ENCODE measurements around the gene SULT2B1.
"Not testable (repeated sequence)": the region's sequence is repeated elsewhere in the genome, so short reads cannot be mapped to it uniquely, and the experiment has no call there.

The SULT2B1 gene

DNA sequence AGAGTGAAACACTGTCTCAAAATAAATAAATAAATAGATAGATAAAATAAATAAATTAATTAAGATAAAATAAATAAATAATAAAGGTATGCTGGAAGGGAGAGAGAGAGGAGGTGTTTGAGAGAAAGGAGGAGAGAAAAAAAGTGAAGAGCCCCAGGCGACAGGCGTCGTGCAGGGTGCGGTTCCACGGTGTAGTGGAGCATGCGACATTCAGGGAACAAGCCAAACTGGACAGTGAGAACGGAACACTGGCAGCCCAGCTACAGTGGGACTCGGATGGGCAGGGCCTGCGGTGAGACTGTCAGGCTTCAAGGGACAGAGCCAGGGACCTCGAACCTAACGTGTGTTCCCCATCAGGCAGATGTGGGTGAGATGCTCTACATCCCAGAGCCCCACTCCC is 9.4 kb downstream of the SULT2B1 start:
- no peak for DNase-seq

DNA sequence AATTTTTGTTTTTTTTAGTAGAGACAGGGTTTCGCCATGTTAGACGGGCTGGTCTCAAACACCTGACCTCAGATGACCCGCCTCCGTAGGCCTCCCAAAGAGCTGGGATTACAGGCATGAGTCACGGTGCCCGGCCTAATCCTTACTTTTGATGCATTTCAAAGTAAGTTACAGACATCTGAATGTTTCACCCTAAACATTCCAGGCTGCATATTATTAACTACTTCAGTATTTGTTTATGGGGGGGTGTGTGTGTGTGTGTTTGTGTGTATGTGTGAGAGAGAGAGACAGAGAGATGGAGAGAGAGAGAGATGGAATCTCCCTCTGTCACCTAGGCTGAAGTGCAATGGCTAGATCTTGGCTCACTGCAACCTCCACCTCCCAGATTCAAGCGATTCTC is 13.1 kb downstream of the SULT2B1 start:
- DNase-seq = no peak

DNA sequence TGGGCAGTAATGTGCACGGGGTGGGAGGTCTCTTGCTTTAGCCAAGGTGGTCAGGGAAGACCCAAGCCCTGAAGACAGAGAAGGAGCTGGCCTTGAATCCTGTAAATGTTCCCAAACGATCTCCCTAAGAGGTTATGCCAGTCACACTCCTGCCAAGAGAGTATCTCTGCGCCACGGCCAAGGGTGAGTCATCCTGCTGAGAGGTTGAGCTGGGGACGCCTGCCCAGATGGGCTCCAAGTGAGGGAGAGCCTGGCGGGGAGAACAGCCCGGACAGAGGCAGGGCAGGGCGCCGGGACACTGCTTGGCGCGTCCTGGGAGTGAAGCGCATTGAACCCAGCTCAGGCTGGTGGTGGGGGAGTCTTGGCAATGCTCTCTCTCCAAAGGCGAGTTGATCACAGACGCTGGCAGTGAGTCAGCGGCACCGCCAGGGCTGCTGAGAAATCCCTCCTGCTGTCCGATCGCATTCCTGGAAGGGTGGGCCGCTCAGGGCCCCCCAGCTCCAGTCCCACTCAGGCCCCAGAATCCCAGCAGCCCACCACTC is 16.4 kb downstream of the SULT2B1 start:
- no peak for DNase-seq

DNA sequence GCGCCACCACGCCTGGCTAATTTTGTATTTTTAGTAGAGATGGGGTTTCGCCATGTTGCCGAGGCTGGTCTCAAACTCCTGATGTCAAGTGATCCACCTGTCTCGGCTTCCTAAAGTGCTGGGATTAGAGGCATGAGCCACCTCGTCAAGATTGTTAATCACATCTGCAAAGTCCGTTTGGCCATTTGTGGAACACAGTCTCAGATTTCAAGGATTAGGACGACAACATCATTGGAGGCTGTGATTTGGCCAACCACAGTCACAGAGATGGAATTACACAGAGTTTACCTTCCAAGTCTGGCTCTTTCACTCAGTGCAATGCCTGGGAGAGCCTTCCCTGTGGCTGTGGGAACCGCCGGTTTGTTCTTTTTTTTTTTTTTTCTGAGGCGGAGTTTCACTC is 17.8 kb downstream of the SULT2B1 start:
- DNase-seq = no peak

DNA sequence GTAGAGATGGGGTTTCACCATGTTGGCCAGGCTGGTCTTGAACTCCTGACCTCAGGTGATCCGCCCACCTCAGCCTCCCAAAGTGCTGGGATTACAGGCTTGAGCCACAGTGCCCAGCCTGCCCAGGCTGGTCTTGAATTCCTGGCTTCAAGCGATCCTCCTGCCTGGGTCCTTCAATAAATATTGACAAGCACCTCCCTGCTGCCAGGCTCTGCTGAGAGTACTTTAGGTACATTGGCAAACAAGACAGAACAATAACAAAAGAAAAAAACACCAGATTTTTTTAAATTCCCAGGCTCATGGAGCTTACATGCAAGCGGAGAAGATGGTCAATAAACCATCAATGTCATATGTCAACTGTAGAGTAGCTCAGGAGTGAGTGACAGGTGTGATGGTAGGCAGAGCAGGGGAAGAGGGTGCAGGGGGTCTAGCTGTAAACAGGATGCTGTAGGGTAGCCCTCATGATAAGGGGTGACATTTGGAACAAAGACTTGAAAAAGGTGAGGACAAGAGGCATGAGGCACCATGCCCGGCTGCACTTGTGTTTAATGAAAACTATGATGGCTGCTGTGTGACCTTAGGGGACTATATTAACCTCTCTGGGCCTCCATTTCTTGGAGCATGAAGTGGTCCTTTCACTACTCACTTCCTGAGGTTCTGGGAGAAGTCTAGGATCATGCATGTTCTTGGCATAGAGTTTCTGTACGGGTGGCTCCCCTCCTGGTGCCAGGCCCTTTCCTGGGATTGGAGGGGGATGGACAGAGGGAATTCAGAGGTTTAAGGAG is 19.6 kb downstream of the SULT2B1 start:
- no peak for DNase-seq

DNA sequence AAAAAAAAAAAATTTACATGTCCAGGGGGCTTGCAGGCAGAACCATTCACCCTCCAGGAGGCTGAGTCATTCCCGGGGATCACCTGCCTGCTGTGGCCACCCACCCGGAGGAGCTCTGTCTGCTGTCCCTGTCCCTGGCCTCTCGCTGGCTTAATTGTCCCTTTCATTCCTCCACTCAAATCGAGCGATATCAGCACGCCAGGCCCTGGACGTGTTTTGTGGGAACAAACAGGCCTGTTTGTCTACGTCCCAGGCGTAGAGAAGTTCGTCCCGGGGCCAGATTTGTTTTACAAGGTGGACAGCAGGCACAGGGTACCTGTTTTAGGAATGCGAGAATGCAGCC is 21.2 kb downstream of the SULT2B1 start:
- no peak for DNase-seq

DNA sequence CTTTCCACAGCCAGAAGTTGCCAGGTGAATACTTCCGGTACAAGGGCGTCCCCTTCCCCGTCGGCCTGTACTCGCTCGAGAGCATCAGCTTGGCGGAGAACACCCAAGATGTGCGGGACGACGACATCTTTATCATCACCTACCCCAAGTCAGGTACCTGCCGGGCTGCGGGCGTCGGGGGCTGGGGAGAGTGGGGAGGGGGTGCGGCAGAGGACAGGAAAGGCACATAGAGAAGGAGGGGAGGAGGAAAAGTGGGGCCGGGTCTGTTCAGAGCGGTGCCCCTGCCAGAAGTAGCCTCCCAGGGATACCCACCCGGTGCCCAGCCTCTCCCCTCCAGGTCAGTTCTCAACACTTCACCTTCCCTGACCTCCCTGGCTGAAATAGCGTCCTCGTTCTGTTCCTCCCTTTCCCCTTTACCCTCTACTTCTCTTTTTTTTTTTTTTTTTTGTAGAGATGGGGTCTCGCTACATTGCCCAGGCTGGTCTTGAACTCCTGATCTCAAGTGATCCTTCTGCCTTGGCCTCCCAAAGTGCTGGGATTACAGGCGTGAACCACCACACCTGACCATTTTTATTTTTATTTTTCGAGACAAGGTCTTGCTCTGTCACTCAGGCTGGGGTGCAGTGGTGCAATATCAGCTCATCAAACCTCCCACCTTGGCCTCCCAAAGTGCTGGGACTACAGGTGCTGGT is 24.1 kb downstream of the SULT2B1 start:
- no peak for DNase-seq

DNA sequence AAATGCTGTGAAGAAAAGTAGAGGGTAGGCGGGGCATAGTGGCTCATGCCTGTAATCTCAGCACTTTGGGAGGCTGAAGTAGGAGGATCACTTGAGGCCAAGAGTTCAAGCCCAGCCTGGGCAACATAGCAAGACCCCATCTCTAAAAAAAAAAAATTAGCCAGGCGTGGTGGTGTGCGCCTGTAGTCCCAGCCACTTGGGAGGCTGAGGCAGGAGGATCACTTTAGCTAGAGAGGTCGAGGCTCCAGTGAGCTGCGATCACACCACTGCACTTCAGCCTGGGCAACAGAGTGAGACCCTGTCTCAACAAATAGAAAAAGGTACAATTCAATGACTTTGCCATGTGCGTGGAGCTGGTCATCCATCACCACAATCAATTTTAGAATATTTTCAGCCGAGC is 25.9 kb downstream of the SULT2B1 start:
- DNase-seq = not testable (repeated sequence)

DNA sequence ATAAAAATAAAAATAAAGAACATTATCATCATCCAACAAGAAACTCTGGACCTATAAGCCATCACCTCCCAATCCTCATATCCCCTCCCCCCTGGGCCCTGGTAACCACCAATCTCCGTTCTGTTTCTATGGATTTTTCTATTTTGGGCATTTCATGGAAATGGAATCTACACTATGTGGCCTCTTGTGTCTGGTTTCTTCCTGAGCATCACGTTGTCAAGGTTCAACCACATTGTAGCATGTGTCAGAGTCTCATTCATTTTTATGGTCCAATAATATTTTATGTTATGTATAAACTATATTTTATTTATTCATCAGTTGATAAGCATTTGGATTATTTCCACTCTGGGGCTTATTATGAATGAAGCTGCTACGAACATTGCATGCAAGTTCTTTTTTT is 26.9 kb downstream of the SULT2B1 start:
- no peak for DNase-seq

DNA sequence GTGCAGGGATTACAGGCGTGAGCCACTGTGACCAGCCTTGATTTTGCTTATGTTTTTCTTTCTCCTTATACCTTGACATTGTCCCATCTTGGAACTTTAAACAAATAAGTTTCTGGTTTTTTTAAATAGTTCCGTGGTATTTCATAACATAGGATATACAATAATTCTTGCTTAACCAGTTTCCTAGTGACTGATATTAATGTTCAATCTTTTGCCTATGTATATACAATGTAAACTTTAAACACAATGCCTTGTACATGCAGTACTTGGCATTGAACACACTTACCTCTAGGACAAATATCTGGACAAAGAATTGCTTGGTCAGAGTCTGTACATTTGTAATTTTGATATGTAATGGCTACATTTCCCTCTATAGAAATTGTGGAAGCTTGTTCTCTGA is 30.2 kb downstream of the SULT2B1 start:
- no peak for DNase-seq

DNA sequence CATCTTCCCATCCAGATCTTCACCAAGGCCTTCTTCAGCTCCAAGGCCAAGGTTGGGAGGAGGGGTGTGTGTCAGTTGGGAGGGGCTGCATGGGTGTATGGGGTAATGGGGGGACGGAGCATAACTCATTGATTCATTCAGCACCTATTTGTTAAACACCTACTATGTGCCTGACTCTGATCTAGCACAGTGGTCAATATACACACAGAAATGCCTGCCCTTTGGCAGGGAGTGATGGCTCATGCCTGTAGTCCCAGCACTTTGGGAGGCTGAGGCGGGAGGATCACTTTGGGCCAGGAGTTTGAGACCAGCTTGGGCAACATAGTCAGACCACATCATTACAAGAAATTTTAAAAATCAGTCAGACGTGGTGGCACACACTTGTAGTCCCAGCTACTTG is 35.4 kb downstream of the SULT2B1 start:
- DNase-seq = no peak

DNA sequence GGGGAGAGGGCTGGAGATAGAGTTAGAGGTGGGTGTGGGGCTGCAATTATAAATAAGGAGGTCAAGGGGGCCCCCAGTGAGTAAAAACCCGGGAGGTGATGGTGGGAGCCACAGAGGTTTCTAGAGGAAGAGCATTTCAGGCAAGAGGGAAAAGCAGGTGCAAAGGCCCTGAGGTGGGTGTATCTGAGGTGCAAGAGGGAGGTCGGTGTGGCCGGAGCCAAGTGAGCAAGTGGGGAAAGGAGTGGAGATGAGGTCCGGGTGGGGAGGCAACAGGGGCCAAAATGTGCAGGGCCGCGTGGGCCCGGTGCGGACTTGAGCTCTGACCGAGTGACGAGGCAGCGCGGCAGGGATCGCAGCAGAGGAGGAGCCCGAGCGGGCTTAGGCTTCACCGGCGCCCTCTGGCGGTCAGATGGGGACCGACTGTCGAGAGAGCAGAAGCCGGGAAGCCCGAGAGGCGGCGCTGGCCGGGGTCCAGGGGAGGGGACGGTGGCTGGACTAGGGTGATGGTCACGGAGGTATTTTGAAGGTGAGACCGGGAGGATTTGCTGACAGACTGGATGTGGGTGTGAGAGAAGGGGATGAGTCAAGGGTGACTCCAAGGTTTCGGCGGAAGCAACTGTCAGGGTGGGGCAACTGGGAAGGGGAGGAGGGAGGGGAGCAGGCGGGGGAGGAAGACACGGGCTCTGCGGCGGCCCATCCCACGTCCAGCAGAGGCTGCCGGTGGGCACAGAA is 36.9 kb downstream of the SULT2B1 start:
- DNase-seq = no peak

DNA sequence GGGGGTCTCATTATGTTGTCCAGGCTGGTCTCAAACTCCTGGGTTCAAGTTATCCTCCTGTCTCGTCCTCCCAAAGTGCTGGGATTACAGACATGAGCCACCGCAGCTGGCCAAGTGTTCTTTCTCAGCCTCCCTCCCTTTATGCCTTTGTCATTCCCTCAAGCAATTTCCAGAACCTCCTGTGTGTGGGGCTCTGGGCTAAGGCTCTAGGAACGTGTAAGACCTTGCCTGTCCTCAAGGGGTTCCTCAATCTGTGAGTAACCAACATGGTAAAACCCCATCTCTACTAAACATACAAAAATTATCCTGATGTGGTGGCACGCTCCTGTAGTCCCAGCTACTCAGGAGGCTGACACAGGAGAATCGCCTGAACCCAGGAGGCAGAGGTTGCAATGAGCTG is 39.0 kb downstream of the SULT2B1 start:
- DNase-seq = no peak

DNA sequence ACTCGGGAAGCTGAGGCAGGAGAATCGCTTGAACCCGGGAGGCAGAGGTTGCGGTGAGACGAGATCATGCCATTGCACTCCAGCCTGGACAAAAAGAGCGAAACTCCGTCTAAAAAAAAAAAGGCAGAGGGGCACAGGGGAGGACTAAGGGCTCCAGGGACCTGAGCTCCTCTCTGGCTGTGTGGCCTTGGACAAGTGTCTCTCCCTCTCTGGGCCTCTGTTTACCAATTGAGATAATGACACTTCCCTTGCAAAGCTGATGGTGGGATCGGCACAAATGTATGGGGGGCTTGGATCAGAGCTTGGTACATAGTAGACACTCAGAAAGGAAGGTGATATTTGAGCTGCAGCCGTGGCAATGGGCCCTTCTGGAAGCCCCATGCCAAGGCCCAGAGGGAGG is 43.2 kb downstream of the SULT2B1 start:
- DNase-seq = no peak

DNA sequence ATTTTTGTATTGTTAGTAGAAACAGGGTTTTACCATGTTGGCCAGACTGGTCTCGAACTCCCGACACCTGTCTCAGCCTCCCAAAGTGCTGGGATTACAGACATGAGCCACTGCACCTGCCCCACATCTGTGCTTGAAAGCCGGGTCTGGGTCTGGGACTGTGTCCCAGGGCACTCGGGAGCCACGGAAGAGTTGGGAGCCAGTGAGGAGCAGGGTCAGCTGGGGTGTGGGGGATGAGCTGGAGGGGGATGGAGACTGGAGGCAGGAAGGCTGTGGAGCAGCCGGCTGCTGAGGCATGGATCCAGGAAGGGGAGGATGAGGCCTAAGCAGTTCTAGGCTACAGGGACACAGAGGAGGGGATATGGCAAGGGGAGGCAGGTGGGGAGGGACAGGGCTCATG is 43.9 kb downstream of the SULT2B1 start:
- no peak for DNase-seq

DNA sequence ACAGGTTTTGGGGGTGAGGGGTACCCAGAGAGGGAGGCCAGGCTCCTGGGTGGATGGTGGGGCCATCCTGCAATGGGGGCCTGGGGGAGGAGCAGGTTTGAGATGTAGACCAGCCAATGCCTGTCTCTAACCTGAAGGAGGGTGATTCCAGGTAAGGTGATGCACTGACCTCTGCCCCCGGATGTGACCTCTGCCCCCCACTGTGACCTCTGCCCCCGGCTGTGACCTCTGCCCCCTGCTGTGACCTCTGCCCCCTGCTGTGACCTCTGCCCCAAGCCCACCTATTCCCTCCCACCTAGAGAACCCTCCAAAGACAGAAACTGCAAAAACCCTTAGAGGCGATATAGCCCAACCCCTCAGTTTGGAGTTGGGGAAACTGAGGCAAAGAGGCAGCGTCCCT is 44.3 kb downstream of the SULT2B1 start:
- DNase-seq = no peak

DNA sequence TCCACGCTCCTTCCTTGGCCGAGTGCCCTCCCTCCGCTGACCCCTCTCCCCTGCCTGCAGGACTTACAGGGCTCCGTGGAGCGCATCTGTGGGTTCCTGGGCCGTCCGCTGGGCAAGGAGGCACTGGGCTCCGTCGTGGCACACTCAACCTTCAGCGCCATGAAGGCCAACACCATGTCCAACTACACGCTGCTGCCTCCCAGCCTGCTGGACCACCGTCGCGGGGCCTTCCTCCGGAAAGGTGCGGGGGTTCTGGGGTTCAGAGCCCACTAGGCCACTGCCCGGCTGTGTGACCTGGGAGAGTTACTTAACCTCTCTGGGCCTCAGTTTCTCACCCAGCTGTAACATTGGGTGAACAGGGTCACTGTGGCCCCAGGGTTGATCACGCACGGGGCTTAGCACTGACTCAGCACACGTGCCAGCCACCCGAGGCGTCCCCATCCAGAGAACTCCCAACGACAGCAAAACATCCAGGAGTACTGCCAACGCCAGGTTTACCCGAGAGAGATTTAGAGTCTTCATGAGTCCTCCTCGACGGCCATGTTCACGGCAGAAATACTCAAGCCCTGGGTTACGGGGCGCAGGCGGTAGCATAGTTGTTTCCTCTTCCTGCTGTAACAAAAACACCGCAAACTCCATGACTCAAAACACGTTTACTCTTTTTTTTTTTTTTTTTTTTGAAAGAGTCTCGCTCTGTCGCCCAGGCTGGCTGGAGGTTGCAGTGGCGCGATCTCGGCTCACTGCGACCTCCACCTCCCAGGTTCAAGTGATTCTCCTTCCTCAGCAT is 44.9 kb downstream of the SULT2B1 start:
- DNase-seq = no peak

DNA sequence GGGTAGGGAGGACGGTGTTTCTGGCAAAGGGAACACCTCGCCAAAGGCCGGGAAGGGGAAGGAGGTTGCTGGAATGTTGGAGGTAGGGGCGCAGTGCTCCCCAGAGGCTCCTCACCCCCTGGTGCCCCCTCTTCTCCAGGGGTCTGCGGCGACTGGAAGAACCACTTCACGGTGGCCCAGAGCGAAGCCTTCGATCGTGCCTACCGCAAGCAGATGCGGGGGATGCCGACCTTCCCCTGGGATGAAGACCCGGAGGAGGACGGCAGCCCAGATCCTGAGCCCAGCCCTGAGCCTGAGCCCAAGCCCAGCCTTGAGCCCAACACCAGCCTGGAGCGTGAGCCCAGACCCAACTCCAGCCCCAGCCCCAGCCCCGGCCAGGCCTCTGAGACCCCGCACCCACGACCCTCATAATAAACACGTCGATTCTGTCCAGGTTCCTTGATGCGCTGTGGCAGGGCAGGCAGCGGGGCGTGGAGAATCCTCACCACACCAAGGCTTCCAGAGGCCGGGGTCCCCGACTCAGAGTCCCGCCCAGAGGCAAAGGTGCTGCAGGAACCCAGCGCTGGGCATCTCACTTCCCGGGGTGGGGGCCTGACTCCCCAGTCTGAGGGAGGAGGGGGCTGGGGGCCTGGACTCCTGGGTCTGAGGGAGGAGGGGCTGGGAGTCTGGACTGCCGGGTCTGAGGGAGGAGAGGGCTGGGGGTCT is 47.2 kb downstream of the SULT2B1 start:
- DNase-seq = no peak

DNA sequence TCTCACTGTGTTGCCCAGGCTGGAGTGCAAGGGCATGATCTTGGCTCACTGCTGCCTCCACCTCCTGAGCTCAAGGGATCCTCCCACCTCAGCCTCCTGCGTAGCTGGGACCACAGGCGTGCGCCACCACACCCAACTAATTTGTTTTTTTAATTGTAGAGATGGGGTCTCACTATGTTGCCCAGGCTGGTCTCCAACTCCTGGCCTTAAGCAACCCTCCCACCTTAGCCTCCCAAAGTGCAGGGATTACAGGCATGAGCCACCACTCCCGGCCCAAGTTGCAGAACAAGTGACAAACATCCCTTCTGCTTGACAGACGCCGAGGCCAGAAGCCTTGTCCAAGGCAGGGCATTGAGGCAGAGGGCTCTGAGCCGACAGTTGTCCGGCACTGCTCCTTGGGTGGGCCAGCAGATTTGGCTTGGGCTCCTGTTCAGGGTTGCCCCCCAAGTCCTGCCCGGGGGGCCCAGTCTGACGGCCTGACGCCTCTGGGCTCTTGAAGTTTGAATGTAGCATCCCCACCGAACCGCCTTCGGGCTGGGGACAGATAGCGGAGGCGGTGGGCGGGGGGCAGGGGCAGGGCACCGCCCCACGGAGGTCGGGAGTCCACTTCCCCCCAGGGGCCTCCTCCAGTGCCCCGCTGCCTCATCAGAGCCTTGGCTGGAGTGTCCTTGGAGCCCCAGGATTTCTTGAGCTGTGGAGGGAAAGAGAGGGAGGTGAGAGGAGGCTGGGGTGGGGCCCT is 48.9 kb downstream of the SULT2B1 start:
- no peak for DNase-seq

DNA sequence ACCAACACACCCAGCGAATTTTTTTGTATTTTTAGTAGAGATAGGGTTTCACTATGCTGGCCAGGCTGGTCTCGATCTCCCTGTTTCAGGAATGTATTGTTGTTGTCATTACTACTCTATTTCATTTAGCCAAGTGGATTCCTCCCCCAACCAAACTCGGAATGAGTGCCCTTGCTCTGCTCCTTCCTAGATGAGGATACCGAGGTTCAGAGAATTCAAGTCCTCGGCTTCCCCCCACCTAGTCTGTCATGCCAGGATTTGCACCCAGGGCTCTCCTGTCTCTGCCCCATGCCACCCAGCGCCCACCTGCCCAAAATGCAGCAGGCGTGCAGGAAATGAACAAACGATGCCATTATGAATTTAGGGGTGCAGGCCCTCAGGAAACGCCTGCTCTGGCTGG is 51.0 kb downstream of the SULT2B1 start:
- no peak for DNase-seq

DNA sequence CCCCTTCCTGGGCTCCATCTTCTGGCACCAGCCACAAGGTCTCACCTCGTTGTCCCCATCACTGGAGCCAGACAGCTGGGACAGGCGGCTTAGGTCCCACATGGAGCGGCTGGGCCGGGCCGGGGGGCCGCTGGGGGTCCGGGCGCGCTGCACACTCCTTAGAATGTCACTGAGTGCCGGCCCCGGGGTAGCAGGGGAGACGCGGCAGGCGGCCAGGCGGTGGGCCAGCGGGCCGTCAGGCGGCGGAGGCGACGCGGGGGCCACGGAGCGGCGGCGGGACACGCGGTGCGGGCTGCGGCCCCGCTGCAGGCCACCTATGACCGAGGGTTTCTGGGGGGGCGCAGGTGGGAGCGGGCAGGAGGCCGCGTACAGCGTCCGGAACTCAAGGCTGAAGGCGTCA is 51.5 kb downstream of the SULT2B1 start:
- DNase-seq = no peak

DNA sequence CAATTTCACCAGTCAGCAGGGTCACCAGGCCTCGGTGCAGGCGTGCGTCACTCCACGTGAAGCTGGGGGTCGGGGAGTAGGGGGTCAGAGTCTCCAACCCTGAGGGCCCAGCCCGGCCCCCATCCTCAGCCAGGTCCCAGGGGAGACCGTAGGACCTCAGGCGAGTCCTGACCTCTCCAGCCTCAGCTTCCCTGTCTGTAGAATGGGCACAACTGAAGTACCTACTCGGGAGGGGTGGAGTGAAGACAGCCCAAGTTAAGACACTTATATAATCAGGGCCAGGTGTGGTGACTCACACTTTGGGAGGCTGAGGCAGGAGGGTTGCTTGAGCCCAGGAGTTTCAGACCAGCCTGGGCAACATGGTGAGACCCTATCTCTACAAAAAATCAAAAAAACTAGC is 51.9 kb downstream of the SULT2B1 start:
- no peak for DNase-seq

All from NCI-H187 treated with DMSO at 0.1 percent for 48 hours (cell line).